Smooth muscle cell of the coronary artery (primary cell): ENCODE data around the gene F8. TPM values are rescaled to one million over a fixed set of nuclear protein-coding genes. Genes with fewer than 3 reads are reported as not detected.

Experiments used
- total RNA-seq: library from RNA; depleted of rRNA; stranded (reverse); fragments of >200 nt; gene quantifications from 2 replicates; pipeline ENCODE4 v1.2.3, GENCODE V29; 2014; ENCODE audit warnings: low replicate concordance

F8 gene
- 1.7 and 3.5 TPM in 2 replicates for total RNA-seq

GRCh38 chrX:155022585-155022984 lies at the start of gene F8:
Gene F8, minus strand, starts transcription at chrX:155022723. Its CDS starts 171 bp downstream, at chrX:155022552.

GRCh38 chrX:155070975-155071693 lies 48.6 kb upstream of the F8 start, which contains the start of the genes BRCC3, CMC4 and MTCP1:
Gene BRCC3, plus strand, starts transcription at chrX:155071508. Its CDS starts 20 bp downstream, at chrX:155071528.
Gene CMC4, minus strand, starts transcription at chrX:155071136. Its CDS starts 7,113 bp downstream, at chrX:155064023.
Gene MTCP1, minus strand, starts transcription at chrX:155071136. Its CDS starts 5,126 bp downstream, at chrX:155066010.

GRCh38 chrX:155026727-155027508 lies 4.4 kb upstream of the F8 start, which contains the start of gene FUNDC2:
Gene FUNDC2, plus strand, starts transcription at chrX:155026844. Its CDS starts 95 bp downstream, at chrX:155026939.

GRCh38 chrX:154886069-154886788 lies 136.3 kb downstream of the F8 start, which contains the start of gene F8A1:
Gene F8A1, plus strand, starts transcription at chrX:154886355. Its CDS starts 20 bp downstream, at chrX:154886375.

GRCh38 chrX:154834562-154834961 lies 188.0 kb downstream of the F8 start, which contains the start of gene SMIM9:
Gene SMIM9, minus strand, starts transcription at chrX:154834662. Its CDS starts 3,806 bp downstream, at chrX:154830856.

GRCh38 chrX:154804957-154805695 lies 217.4 kb downstream of the F8 start, which contains the start of gene MPP1:
Gene MPP1, minus strand, starts transcription at chrX:154805485. Its CDS starts 112 bp downstream, at chrX:154805373.

Other genes with a start within 250 kb of the F8 start
- 15.9 and 25.6 TPM in 2 replicates for gene MPP1, start 217.2 kb downstream of the F8 start, total RNA-seq
- gene SMIM9, start 188.1 kb downstream of the F8 start, total RNA-seq = not detected in 2 replicates
- gene F8A1, start 136.4 kb downstream of the F8 start, total RNA-seq = 0.82 and 1.4 TPM in 2 replicates
- gene FUNDC2, start 4.1 kb upstream of the F8 start, total RNA-seq = 39.4 and 59.9 TPM in 2 replicates
- gene CMC4, start 48.4 kb upstream of the F8 start, total RNA-seq = 1.5 and 8.4 TPM in 2 replicates
- gene MTCP1, start 48.4 kb upstream of the F8 start, total RNA-seq = 11.5 and 15.2 TPM in 2 replicates
- gene BRCC3, start 48.8 kb upstream of the F8 start, total RNA-seq = 9.2 and 12.1 TPM in 2 replicates
- 17.1 and 52.7 TPM in 2 replicates for gene VBP1, start 193.7 kb upstream of the F8 start, total RNA-seq
- gene RAB39B, start 241.8 kb upstream of the F8 start, total RNA-seq = 0.47 and 0.53 TPM in 2 replicates